ENCODE data around the gene ATOSB. TPM values are rescaled to one million over a fixed set of nuclear protein-coding genes. Genes with fewer than 3 reads are reported as not detected.
A peak's percentile ranks its signal among the peaks of the same experiment; 100 is the strongest.

The ATOSB gene
- polyA plus RNA-seq, 3 donors: 18.5 to 96.8 (median 23.7) TPM

DNA sequence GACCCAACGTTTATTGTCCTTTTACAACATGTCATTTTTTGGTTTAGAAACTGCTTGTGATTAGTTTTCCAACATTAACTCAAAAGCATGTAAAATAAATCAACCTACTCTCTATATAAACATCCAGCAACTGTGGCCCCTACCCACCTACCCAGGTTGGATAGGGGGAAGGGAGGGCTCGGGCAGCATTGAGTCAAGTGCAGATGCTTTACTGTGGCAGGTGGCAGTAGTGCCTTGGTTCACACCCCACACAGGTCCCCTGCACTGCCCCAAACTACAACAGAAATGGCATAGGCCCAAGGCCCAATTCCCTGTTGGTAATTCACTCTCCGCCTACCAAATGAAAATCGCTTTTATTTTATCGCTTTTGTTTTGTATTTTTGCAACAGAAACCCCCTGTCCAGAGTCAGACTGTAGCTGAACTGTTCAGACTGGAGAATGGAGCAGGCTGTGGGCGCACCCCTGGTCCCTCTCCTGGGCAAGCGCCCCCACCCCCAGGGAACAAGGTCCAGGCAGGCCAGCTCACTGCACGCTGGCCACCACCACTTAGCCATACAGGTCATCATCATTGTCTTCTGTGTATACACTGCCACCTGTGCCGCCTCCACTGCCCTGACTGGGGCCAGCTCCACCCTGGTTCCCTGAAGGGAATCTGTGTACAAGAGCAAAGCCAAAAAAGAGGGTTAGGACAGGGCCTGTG, 58.9 kb downstream of the ATOSB start:
- Histone ChIP-seq H2AFZ (ENCODE audit: insufficient read depth, low read depth, low read length, poor library complexity, severe bottlenecking) (no peak overlapping the region), H3K27ac (ENCODE audit: low read depth in 1 of 2, low read length in 2 of 2) (no peak overlapping the region), H3K27me3 (ENCODE audit: control insufficient read depth in 2 of 2, insufficient read depth in 2 of 2, low read length in 2 of 2) (no peaks in the 10 kb centered on the region), H3K9ac (ENCODE audit: insufficient read depth, low read length, poor library complexity, severe bottlenecking) (no peak overlapping the region), H3K4me3 (replicated peaks in 1 of 3; ENCODE audit: low read depth in 2 of 3, low read length in 3 of 3) (no peak overlapping the region), H3K36me3 (replicated peaks in 1 of 2; ENCODE audit: control insufficient read depth in 1 of 2, insufficient read depth in 2 of 2, low read length in 2 of 2) (peaks cover 65 to 99% of the 10 kb centered on the region in 2 donors), H3K79me2 (ENCODE audit: insufficient read depth, low read length) (no peaks in the 10 kb centered on the region), H3K4me2 (replicated peaks; ENCODE audit: extremely low read depth, low read length, poor library complexity, severe bottlenecking) (no peak overlapping the region), H3K9me3 (replicated peaks in 1 of 2; ENCODE audit: control insufficient read depth in 1 of 2, insufficient read depth in 1 of 2, low read length in 2 of 2) (no peaks in the 10 kb centered on the region), H3K4me1 (ENCODE audit: control insufficient read depth in 1 of 2, insufficient read depth in 2 of 2, low read length in 2 of 2) (no peaks in the 10 kb centered on the region), H4K20me1 (ENCODE audit: insufficient read depth, low read length) (peaks cover 48% of the 10 kb centered on the region)
- H3K27me3 Mint-ChIP-seq (ENCODE audit: low read depth in 3 of 3): peaks cover 0 to 1% (median 0%) of the 10 kb centered on the region in 3 donors
- no peaks in the 10 kb centered on the region for H3K9me3 Mint-ChIP-seq
- H3K27ac Mint-ChIP-seq: peak overlapping the region in 3 of 7 donors; percentile 1 to 81 (median 71)
- 100% methylated on average over 3 of the region's 9 CpGs for WGBS (ENCODE audit: insufficient coverage)
- DNase-seq: no peak
- H3K4me1 Mint-ChIP-seq: no peaks in the 10 kb centered on the region
- intact Hi-C loops (cut with micrococcal nuclease): no loop called here
- no peak overlapping the region for H3K4me3 Mint-ChIP-seq
- H3K36me3 Mint-ChIP-seq: peaks cover 80 to 100% of the 10 kb centered on the region in 2 donors
- TF ChIP-seq, protein P1, sequence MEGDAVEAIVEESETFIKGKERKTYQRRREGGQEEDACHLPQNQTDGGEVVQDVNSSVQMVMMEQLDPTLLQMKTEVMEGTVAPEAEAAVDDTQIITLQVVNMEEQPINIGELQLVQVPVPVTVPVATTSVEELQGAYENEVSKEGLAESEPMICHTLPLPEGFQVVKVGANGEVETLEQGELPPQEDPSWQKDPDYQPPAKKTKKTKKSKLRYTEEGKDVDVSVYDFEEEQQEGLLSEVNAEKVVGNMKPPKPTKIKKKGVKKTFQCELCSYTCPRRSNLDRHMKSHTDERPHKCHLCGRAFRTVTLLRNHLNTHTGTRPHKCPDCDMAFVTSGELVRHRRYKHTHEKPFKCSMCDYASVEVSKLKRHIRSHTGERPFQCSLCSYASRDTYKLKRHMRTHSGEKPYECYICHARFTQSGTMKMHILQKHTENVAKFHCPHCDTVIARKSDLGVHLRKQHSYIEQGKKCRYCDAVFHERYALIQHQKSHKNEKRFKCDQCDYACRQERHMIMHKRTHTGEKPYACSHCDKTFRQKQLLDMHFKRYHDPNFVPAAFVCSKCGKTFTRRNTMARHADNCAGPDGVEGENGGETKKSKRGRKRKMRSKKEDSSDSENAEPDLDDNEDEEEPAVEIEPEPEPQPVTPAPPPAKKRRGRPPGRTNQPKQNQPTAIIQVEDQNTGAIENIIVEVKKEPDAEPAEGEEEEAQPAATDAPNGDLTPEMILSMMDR (IDR thresholded peaks at IDR 0.05): no peak

DNA sequence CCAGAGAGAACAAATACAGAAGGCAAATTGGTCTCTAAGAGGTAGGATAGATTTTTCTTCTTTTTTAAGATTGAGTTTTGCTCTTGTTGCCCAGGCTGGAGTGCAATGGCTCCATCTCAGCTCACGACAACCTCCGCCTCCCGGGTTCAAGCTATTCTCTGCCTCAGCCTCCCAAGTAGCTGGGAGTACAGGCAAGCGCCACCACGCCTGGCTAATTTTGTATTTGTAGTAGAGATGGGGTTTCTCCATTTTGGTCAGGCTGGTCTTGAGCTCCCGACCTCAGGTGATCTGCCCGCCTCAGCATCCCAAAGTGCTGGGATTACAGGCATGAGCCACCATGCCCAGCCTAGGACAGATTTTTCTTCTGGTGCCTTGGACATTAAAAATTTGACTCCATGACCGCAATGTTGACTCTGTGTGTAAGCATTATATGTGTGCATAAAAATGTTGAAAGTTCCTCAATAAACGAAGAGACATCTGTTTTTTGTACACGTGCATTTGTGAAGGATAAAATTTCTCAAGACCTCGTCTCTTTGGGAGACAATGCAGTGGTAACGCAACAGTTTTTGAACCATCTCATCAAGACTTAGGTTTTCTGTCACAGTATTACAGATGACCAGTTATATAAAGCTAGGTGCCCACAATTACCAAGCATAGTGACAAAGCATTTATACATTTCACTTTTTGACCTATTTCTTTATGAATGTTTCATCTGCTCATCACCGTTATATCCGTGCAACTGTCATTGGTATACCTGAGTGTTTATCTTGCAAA, 60.6 kb downstream of the ATOSB start:
- Histone ChIP-seq H2AFZ (ENCODE audit: insufficient read depth, low read depth, low read length, poor library complexity, severe bottlenecking) (no peak overlapping the region), H3K4me2 (replicated peaks; ENCODE audit: extremely low read depth, low read length, poor library complexity, severe bottlenecking) (no peak overlapping the region), H3K4me3 (replicated peaks in 1 of 3; ENCODE audit: low read depth in 2 of 3, low read length in 3 of 3) (no peak overlapping the region), H3K79me2 (ENCODE audit: insufficient read depth, low read length) (no peaks in the 10 kb centered on the region), H3K9ac (ENCODE audit: insufficient read depth, low read length, poor library complexity, severe bottlenecking) (no peak overlapping the region), H3K27ac (ENCODE audit: low read depth in 1 of 2, low read length in 2 of 2) (no peak overlapping the region), H3K4me1 (ENCODE audit: control insufficient read depth in 1 of 2, insufficient read depth in 2 of 2, low read length in 2 of 2) (no peaks in the 10 kb centered on the region), H3K9me3 (replicated peaks in 1 of 2; ENCODE audit: control insufficient read depth in 1 of 2, insufficient read depth in 1 of 2, low read length in 2 of 2) (no peaks in the 10 kb centered on the region), H3K36me3 (replicated peaks in 1 of 2; ENCODE audit: control insufficient read depth in 1 of 2, insufficient read depth in 2 of 2, low read length in 2 of 2) (peaks cover 49 to 99% of the 10 kb centered on the region in 2 donors), H3K27me3 (ENCODE audit: control insufficient read depth in 2 of 2, insufficient read depth in 2 of 2, low read length in 2 of 2) (no peaks in the 10 kb centered on the region), H4K20me1 (ENCODE audit: insufficient read depth, low read length) (peaks cover 36% of the 10 kb centered on the region)
- Mint-ChIP-seq H3K4me3 (no peak overlapping the region), H3K9me3 (no peaks in the 10 kb centered on the region), H3K27me3 (ENCODE audit: low read depth in 3 of 3) (no peaks in the 10 kb centered on the region), H3K27ac (peak overlapping the region in 3 of 7 donors; percentile 1 to 73 (median 12)), H3K4me1 (no peaks in the 10 kb centered on the region), H3K36me3 (peaks cover 68 to 95% of the 10 kb centered on the region in 2 donors)
- 97% methylated on average over 6 of the region's 14 CpGs for WGBS (ENCODE audit: insufficient coverage)
- no peak for DNase-seq
- TF ChIP-seq, protein P1 (IDR thresholded peaks at IDR 0.05): no peak
- intact Hi-C loops (cut with micrococcal nuclease): no loop called here

All from CD14-positive monocyte (primary cell).